ENCODE measurements around the gene RTBDN.

Gene RTBDN

GRCh38 chr19:12778017-12778904, 56.1 kb downstream of the RTBDN start:
- peak; percentile 35 for DNase-seq

- DNase-seq, result peak; percentile 73
These were observed 57.0 kb downstream of the RTBDN start for GRCh38 chr19:12777217-12778016.
